Stimulated activated CD8-positive, alpha-beta memory T cell treated with anti-CD3 and anti-CD28 coated beads, Interleukin-12 subunit alpha, Interleukin-12 subunit beta, amount 100 ng/mL, for 4 hours (primary cell): ENCODE results near the gene ST6GALNAC2.
"Not testable (repeated sequence)": the region's sequence is repeated elsewhere in the genome, so short reads cannot be mapped to it uniquely, and the experiment has no call there.

Experiments
- DNase-seq: peaks from one replicate; pipeline ENCODE4 v3.0.0-alpha.2; 2020; ENCODE audit warnings: low read depth

The ST6GALNAC2 gene

DNA sequence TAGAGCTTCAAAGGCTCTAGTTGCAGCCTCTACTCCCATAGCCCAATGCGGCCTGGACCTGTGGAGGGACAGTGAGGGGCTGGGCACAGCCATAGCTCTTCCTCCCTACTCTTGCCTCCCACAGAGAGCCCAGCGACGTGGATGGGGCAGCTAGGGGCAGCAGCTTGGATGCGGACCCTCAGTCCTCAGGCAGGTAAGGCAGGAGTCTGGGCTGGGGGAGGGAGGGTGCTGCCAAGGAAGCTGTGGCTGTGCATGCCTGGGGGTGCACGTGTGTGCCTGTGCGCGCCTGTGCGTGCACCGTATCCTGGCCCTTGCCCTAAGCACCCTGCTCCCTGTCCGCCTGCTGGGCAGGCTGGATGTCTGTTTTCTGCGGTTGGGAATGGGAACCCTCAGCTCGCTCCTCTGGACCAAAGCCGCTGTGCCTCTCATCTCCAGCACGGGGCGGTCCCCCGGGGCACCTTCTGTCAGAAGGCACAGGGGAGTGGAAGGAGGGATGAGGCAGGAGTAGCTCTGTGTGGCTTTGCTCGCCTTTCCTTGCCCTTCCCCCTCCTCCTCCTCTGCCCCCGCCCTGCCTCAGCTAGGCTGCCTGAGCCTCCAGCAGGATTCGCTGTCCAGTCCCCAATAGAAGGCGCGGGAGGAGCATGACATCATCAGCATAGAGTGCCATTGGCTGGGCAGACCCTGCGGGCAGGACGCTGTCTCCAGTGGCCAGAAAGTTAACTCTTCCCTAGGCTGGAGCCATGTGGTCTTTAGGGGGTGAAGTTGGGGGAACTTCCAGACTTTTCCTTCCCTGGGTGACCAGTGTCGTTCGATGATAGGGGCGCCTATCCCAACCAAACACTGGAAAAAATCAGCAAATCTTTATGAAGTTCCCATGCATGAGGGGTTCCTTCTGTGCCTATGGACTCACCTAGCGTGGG, 45.0 kb downstream of the ST6GALNAC2 start:
- no peak for DNase-seq

DNA sequence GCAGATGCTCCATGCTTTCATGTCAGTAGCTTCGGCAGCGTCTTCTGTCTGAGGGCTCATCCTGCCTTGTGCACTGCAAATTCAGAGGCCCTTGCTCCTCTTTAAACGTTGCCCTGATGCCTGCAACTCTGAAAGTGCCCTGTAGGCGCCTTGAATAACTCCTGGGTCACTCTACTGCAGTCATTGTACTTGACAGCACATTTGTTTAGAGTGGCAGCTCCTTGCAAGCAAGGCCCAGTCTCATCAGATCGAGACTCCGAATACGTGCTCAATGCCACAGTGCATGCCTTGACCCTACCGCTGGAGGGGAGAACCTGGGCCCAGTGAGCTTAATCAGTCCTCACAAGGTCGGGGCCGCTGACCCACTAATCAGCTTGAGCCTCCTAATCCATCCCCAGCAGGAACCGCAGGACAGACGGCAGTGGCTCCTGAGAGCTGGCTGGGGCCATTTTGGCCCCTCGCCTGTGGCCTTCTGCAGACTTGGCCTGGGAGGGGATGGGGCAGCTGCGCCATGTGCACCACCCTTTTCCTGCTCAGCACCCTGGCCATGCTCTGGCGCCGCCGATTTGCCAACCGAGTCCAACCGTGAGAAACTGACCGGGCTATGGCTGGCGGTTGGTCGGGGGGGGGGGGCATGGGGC, 45.9 kb downstream of the ST6GALNAC2 start, which contains the start of gene PRCD:
Gene PRCD, plus strand, starts transcription at position 414 of the 641 bp plus-strand sequence. Its CDS starts 98 bp downstream, at position 512.
- no peak for DNase-seq

DNA sequence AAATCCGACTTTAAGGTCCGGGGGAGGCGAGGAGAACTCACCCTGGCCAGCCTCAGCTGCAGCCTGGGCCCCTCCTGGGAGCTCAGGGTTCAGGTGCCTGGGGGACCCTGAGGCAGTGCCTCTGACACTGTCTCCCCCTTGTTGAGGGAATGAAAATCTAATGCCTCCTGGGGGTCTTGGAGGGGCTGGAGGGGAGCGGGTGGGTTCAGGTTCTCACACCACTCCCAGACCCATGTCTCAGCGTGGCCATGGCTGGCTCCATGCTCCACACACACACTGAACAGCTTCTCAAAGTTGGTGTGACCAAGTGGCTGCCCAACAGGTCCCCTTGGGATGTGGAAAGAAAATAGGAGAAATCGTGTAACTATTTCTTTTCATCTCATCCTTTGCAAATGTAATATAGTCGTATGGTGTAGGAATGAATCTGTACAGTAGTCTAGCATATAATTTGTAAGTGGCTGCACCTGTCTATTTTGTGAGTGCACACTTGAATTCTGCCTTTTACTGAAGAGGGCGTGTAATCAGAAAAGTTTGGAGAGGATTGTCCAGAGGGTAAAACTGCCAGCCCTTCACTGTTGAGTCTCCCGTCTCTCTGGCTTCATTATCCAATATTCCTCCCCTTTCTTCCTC, 46.6 kb downstream of the ST6GALNAC2 start:
- DNase-seq, result no peak

DNA sequence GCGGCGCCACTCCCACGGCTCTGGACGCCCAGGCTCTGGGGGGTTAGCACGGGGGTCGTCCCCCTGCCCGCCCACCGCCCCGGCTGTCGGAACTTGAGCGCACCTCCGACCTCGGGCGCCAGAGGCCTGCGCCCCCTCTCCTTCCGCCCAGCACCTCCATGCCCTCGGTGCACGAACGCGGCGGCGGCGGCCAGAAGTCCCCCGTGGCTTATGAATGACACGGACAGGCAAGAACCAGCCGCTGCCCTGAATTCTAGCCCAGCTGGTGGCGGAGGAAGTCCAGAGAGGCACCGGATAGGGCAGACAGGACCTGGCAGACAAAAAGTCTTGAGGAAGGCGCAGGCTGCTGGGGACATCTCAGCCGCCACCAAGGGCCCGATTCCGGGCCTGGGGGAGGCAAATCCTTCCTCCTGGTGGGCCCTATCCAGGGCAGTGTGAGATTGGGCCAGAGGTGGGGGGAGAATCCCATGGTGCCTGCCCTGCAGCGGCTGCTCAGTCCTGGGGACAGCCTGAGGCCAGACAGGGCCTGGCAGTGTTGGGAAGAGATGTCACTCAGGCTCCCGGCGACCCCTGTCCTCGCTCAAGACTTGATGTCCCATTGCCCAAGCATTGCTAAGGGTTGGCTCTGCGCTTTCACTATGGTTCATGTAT, 47.3 kb downstream of the ST6GALNAC2 start:
- DNase-seq, result no peak

DNA sequence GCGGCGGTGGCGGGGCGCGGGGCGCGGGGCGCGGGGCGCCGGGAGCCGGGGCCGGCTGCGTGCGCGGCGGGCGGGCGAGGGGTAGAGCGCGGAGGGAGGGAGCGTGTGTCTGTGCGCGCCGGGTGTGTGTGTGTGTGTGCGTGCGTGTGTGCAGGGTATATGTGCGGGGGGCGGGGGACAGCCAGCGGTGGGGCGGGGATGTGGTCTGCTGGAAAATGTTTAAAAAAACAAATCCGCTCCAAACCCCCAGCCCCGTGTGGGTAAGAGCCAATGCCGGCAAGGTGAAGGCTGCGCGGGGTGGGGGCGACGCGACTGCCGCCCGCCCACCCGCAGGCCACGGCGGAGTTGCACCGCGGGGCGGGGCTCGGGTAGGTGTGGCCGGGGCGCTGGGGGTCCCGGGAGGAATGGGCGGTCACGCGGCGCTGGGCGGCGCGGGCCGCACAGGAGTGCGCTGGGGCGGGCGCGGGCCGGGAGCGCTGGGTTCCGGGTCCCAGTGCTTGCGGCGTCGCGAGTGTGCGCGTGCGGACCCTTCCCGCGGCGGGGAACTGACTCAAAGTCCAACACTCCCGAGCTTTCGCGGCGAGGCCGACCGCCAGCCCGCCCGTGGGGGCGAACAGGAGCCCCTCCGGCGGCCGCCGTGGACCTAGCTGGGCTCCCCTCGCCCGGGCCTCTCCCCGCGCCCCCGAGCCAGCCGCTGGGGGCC, 47.9 kb downstream of the ST6GALNAC2 start, which contains the start of gene CYGB:
Gene CYGB, minus strand, starts transcription at position 132 of the 703 bp plus-strand sequence. CDS start 167 bp downstream, outside the sequence.
- no peak for DNase-seq

DNA sequence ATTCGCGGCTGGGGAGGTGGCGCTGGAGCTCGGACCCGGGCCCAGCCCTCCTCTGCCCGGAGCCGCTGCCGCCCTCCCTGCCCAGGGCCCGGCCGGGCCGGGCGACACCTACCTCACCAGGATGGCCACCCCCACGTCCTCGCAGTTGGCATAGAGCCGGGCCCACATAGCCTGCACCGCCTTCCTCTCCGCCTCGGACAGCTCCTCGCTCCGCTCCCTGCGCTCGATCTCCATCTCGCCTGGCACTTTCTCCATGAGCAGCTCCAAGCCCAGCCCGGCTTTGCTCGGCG, 48.4 kb downstream of the ST6GALNAC2 start:
- DNase-seq, result no peak

DNA sequence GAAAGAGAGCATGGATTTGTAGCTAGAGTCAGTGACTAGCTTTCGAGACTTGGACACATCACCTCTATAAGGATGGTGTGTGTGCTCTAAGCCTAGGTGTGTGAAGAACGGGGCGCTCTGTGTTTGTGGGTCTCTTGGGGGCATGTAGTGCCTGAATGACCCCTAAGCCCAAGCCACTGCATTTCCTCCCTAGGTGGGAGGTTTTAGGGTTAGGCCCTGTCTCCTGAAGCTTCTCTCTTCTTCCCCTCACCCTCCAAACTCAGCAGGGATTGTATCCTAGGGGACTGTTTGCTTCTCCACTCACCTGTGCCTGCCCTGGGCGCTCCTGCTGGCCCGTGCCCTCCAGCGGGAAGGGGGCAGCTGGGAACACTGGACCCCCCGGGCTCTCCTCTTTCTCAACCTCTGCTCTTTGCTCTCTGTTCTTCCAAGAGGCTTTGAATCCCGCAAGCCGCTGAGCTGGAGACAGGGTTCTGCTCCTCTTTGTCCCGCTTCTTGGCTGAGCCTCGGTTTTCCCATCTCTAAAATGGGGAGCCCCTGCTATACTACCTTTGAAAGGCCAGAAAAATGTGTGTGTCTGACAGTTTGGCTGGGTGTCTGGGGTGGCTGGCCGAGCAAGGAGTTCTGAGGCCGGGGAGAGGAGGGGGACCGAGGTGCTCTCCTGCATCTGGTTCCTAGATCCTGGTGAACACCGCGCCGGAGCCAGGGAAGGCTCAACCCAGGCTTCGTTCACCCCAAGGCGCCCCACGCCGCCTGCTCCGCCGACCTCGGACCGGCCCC, 49.0 kb downstream of the ST6GALNAC2 start:
- no peak for DNase-seq

- DNase-seq, result no peak
These were observed 49.7 kb downstream of the ST6GALNAC2 start for GRCh38 chr17:76535788-76536510.

GRCh38 chr17:76534831-76535732, 50.6 kb downstream of the ST6GALNAC2 start:
- no peak for DNase-seq

GRCh38 chr17:76533640-76534359, 51.9 kb downstream of the ST6GALNAC2 start:
- DNase-seq, result not testable (repeated sequence)

DNA sequence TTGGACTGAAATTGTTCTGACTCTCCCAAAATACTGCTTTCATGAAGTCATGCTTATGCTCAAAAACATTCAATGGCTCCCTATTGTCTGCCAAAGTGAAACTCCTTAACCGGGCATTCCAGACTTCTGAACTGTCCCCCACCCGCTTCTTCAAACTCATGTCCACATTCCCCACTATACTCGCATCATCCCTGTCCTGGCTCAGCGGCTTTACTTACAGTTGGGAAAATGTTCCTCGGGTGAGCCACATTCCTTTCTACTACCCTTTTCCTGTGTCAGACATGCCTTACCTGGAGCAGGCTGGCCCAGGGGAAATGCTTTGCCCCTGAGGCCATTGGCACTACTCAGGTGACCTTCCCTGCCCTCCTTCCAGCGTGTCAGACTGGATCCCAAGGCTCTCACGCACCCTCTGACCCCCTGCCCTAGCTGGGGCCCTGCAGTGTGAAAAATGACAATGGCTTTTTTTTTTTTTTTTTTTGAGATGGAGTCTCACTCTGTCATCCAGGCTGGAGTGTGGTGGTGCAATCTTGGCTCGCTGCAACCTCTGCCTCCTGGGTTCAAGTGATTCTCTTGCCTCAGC, 53.5 kb downstream of the ST6GALNAC2 start:
- DNase-seq, result no peak

- DNase-seq, result no peak
These were observed 54.1 kb downstream of the ST6GALNAC2 start for GRCh38 chr17:76531486-76532038.

DNA sequence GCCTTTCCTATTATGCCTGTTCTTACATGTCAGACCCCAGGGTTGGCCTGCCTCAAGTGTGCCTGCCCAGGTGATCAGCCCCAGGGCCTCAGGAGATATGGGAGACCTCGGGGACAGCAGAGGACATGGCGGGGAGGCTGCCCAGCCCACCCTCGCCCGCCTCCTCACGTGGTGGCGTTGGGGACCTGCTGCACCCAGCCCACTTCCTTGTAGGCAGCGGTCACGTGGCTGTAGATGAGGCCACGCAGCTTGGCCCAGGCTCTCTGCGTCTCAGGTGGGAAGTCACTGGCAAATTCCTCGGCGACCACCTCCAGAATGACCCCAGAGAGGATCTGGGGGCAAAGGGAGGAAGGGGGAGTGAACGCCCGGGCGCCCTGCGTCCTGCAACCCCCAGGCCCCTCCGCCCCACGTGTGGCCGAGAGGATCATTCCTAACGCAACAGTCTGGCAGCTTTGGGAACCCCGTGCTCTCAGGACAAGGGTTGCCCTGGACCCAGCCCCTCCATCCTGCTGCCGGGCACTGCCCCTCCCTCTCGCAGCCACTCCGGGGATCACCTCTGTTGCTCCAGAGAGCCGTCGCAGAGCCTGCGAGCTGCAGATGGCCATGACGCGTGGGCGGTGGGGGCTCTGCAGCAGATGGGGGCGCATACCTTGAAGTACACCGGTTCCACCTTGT, 54.7 kb downstream of the ST6GALNAC2 start:
- DNase-seq, result no peak

DNA sequence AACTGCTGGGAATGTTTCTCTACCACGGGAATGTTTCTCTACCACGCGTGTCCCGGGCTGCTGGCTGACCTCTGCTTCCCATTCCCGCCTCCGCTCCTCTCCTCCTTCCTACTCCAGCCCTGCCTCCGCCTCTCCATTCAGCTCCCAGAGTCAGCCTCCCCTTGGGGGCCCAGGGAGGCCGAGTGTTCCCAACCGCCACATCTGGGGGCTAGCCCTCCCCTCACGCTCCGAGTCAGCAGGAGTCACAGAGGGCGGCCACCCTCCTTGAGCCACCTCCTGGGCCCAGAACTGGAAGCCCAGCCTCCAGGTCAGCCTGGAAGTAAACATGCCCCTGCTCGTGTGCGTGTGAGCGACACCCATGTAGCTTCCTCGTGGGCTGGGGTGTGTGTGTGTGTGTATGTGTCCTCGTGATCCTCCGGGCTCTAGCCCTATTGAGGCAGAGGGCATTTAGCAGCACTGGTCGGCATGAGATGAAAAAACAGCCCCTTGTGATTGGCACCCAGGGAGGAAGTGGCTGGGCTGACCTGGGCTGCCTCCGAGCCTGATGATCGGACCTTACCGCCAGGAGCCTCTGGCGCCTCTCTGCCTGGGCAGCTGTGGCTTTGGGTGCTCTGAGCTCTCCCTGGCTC, 55.5 kb downstream of the ST6GALNAC2 start:
- no peak for DNase-seq

DNA sequence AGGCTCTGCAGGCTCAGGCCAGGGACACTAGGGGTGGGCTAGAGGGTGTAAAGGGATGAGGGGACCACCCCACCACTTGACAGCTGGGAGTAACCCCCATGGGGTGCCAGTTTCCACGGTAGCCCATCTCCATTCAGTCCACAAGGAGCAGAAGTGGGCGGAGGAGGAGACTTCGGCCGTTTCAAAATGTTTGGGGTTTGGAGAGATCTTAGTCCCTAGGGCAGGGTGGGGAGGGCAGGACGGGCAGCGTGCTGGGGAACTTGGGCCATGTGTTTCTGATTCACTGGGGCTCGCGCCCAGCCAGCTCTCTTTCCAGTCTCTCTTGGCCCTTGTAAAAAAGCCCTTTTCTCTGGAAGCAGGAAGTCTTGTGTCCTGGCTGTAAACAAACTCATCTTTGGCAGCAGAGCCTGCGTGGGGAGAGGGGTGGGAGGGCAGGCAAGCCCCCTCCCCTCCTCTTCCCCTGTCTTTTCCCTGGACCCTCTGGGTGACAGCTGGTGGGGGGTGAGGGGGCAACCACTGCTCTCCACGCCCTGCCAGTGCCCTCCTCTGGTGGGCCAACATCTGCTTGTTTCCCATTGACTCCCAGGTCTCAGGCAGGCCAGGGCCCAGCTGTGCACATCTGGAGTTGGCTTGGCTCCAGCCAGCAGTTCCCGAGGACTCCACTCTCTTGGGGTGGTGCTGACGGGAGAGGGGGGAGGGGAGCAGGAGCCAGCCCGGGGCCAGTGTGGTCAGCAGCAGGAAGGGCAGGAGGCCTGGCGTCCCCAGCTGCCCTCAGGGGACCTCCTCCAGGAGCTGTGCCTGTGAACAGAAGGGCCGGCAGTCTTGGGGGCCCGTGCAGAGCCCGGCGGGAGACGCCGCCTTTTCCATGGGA, 56.2 kb downstream of the ST6GALNAC2 start:
- no peak for DNase-seq
